Esophagus squamous epithelium (tissue), 4 donors: Measurements from ENCODE around the gene MYT1.

Experiments used
- CTCF ChIP-seq, 6 experiments: fragments of 450-650 bp in 4 of 6; fragments of 200-600 bp in 2 of 6; sonication (generic) in 2 of 6; IDR thresholded peaks; one replicate each; pipeline ENCODE4 v1.5.1; 2016 to 2019; ENCODE audit warnings: antibody characterized with exemption in 6 of 6, mild to moderate bottlenecking in 4 of 6, moderate library complexity in 4 of 6
- POLR2A ChIP-seq, 4 donors: fragments of 450-650 bp; IDR thresholded peaks; one replicate each; pipeline ENCODE4 v1.6.1; 2017; ENCODE audit warnings: antibody characterized with exemption in 4 of 4, mild to moderate bottlenecking in 4 of 4, moderate library complexity in 3 of 4

- TF ChIP-seq POLR2A (IDR thresholded peaks at IDR 0.05) = no peak
- no peak for TF ChIP-seq CTCF (IDR thresholded peaks at IDR 0.05)
Measured at GRCh38 chr20:64222851-64223525, 58.7 kb downstream of the MYT1 start.
